NCI-H1436 treated with DMSO at 0.1 percent for 48 hours (cell line): ENCODE data around the gene NME2.
A peak's percentile ranks its signal among the peaks of the same experiment; 100 is the strongest.
"Not testable (repeated sequence)": the region's sequence is repeated elsewhere in the genome, so short reads cannot be mapped to it uniquely, and the experiment has no call there.

Experiments
- DNase-seq: peaks from one replicate; lab custom pipeline; 2025; lab: John Stamatoyannopoulos, UW

Gene NME2

DNA sequence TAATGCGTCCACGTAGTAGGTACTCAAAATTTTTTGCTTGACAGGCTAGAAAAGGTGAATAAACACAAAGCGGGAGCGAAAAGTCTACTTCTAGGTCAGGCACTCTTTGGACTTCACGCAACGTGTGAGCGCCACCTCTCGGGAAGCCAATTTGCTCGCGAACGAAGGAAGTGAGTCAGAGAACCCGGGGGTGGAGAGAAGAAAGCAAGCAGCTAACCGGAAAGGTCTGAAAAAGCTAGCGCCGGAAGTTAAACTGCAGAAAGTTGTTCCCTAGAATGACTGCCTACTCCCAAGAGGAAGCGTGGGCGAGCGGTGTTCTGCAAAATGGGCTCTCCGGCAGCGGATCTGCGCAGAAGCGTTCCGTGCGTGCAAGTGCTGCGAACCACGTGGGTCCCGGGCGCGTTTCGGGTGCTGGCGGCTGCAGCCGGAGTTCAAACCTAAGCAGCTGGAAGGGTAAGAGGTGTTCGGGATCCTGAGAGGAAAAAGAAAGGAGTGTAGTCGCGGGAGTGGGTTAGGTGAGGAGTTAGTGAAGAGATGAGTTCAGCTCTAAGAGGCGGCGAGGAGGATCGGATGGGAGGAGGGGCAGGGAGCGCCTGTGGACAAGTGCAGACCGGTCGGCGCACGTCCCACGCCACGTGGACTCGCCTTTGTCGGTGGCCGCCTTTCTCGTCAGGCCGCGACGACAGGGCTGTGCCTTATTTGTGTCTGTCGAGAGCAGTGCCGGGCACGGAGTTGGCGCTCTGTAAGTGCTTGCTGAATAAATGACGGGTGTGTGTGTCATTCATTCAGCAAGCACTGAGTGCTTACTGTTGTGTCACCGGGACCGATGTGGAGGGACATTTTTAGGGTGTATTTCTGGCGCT is 12.8 kb upstream of the NME2 start, which contains the start of gene NME1:
NME1 (plus strand) TSS at position 350 of the 863 bp plus-strand sequence. CDS start 2,096 bp downstream, outside the sequence.
- DNase-seq: peak; percentile 99

DNA sequence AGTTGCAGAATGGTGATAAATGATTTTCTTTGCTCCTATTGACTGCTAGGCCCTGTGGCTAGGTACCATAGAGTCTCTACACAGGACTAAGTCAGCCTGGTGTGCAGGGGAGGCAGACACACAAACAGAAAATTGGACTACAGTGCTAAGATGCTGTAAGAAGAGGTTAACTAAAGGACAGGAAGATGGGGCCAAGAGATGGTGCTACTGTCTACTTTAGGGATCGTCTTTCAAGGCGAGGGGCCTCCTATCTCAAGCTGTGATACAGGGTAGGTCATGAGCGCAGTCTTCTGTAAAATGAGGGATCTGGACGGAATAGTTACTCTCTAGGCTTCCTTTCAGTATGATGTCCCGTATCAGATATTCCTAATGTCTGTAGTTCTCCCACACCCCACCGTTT is 12.0 kb upstream of the NME2 start:
- DNase-seq: no peak

DNA sequence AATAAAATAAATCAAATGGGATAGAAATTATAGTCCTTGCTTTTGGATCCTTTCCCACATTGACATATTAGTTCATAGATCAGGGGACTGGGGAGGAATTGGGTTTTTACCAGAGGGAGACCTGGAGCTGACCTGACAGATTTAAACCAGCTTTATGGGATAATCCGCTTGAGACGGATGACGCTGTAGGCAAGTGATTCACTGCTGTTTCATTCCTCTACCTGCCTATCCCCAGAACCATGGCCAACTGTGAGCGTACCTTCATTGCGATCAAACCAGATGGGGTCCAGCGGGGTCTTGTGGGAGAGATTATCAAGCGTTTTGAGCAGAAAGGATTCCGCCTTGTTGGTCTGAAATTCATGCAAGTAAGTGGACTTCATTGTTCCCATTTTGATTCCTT is 10.8 kb upstream of the NME2 start:
- no peak for DNase-seq

DNA sequence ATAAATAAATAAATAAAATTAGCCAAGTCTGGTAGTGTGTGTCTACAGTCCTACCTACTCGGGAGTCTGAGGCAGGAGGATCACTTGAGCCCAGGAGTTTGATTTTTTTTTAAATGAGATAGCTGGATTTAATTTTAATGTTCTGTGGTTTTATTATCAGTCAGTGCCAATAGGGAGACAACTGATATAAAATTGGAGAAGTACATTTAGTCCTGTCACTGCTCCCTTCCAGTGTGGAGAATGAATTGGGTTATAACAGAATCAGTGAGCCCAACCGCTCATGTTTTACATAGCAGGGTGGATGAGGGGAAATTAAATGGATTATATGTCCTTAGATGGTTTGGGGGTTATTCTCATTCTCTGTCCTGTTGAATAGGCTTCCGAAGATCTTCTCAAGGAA is 6.6 kb upstream of the NME2 start:
- DNase-seq: no peak

DNA sequence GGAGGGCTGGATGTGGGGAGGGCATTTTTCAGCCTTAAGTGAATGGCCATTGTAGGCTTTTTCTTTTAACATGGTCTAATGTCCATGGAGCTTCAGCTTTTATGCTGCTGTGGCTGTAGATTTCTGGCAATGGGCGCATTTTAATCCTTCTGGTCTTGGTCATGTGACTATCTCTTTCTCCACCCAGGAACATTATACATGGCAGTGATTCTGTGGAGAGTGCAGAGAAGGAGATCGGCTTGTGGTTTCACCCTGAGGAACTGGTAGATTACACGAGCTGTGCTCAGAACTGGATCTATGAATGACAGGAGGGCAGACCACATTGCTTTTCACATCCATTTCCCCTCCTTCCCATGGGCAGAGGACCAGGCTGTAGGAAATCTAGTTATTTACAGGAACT is 4.7 kb upstream of the NME2 start:
- DNase-seq: no peak

- DNase-seq: no peak
Observed at GRCh38 chr17:51164911-51165679, 1.1 kb upstream of the NME2 start.

DNA sequence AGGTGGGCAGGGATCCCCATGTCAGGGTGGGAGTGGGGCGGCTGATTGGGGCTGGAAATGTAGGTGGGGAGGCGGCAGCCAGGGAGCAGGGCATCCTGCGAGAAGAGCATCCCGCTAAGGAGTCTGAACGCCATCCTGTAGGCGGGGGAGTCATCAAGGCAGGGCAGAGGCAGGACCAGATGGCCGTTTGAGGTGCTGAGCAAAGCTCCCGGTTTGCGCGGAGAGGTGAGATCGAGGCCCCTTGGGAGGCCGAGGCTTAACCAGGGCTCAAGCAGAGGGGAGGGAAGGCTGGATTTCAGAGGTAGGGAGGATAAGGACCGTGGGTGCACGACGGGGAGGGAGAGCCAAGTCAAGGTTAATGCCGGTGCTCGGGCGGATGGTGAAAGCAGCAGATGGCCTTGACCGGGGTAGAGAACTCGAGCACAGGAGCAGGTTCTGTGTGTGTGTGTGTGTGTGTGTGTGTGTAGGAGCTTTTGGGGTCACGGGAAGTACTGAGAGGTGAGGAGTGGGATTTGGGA is 472 bp upstream of the NME2 start:
- DNase-seq: no peak

- no peak for DNase-seq
Observed at GRCh38 chr17:51166987-51167931, 1.0 kb downstream of the NME2 start.

- DNase-seq: no peak
Observed at GRCh38 chr17:51169340-51169739, 3.1 kb downstream of the NME2 start.

DNA sequence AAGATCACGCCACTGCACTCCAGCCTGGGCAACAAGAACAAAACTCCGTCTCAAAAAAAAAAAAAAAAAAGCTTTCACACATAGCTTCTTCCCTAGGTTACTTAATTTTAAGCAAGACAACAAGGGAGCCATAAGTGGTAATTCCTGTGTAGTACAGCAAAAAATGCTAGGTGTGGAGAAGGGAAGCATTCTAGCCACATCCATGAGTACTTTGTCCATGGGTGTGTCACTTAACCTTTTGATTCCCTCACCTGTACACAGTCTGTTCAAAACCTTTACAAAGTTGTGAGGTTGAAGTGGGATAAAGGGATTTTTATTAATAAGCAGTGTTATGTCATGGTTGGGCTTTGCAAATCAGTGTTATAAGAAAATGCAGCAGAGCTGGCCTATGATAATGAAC is 4.5 kb downstream of the NME2 start:
- no peak for DNase-seq

DNA sequence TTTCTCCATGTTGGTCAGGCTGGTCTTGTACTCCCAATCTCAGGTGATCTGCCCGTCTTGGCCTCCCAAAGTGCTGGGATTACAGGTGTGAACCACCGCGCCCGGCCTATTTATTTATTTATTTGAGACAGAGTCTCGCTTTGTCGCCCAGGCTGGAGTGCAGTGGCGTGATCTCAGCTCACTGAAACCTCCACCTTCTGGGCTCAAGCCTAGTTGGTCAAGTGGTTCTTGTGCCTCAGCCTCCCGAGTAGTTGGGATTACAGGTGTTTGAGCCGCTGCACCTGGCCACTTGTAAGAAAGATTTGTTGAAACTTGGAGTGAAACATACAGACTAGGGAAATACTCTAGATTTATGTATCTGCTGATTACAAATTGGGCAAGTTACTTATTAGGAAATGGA is 5.8 kb downstream of the NME2 start:
- not testable (repeated sequence) for DNase-seq

DNA sequence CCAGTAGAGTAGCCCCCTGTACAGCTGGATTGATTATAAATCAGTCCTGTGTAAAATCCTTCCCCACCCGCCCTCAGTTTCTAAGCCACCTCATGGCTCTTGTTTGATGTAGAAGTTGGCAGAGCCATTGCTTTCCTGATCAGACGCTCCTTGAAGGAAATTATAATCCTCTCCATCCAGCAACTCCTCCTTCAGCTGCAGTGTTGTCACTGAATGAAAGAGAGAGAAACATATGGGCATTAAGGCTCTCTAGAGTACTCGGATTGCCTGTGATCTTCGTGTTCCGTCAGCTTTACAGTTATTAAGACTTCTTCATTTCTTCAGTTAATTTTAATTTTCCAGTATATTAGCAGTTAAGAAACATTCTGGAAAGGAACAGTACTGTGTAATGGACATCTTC is 14.3 kb downstream of the NME2 start:
- DNase-seq: no peak

DNA sequence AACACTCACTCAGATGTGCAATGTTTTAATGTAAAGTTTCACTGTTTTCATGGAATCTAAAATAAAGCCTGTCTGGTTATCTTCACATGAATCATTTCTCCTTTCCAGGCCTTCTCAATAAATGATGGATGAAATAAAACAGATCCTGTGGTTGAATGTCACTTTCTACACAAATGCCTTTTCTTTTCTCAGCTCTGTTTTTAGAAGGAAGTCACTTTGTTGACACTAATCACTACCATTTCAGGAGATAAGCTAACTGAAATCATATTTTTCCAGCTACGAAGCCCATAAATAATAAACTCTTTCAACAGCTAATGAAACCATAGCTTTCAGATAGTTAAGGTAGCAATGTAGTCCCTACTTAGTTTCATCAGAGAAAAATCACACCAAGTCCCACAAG is 17.9 kb downstream of the NME2 start:
- no peak for DNase-seq

GRCh38 chr17:51185763-51186332 is 19.6 kb downstream of the NME2 start:
- no peak for DNase-seq

GRCh38 chr17:51188271-51188833 is 22.1 kb downstream of the NME2 start:
- no peak for DNase-seq

- no peak for DNase-seq
Observed at GRCh38 chr17:51189162-51189561, 23.0 kb downstream of the NME2 start.

GRCh38 chr17:51189628-51190027 is 23.4 kb downstream of the NME2 start:
- no peak for DNase-seq

DNA sequence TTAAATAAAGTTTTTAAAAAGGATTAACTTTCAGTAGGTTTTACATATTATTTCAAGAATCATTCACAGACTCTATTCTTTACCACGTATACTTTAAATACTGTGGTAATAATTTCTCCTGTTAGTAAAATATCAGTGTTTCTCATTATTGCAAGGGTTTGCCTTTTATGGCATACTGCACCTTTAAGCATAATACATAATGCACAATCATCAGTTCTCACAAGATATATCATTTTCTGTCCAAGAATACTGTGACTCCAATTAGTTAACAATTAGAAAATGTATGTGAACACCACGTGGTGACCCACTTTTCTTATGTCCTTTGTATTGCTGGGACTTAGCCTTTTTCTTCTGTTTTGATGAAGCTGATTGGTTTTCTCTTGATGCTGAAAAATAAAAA is 25.7 kb downstream of the NME2 start:
- DNase-seq: no peak

DNA sequence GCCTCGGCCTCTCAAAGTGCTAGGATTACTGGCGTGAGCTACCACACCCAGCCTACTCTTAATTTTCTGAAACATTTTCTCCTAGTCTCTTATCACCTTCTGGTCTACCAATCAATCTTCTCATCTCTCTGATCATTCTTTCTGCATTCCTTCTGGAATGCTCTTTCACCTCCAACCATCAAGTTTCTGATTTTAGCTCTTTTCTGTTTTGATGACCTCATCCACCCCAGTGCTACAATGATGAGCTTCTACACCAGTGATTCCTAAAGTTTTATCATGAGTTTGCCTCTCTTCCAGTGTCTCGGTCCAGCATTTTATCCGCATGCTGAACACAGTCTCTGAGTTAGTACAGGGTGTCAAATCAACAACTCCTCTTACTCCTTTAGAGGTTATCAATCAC is 31.5 kb downstream of the NME2 start:
- DNase-seq: no peak

DNA sequence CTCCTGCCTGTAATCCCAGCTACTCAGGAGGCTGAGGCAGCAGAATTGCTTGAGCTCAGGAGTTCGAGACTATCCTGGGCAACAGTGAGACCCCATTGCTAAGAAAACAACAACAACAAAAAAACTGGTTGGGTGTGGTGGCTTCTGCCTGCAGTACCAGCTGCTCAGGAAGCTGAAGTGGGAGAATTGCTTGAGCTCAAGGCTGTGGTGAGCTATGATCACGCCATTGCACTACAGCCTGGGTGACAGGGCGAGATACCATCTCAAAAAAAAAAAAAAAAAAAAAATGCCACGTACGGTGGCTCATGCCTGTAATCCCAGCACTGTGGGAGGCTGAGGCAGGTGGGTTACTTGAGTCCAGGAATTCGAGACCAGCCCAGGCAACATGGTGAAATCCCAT is 34.1 kb downstream of the NME2 start:
- DNase-seq: no peak

DNA sequence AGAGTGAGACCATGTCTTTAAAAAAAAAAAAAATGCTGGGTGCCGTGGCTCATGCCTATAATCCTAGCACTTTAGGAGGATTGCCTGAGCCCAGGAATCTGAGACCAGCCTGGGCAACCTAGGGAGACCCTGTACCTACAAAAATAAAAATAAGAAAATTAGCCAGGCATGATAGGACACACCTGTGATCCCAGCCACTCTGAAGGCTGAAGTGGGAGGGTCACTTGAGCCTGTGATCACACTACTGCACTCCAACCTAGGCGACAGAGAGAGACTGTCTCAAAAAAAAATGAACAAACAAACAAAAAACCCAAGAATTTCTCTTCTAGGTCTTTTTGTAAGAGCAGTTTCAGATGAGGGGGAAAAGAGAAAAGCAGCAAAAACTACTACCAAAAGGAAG is 34.6 kb downstream of the NME2 start:
- DNase-seq: no peak
